K562 (cell line): Measurements from ENCODE around the gene OBSCN. TPM values are rescaled to one million over a fixed set of nuclear protein-coding genes. Genes with fewer than 3 reads are reported as not detected.

Source experiments
- ATF7 ChIP-seq: fragments of 450-650 bp; IDR thresholded peaks from 2 replicates; pipeline ENCODE4 v1.7.1; 2014; ENCODE audit warnings: mild to moderate bottlenecking, moderate library complexity
- DMBX1 ChIP-seq: fragments of 250-450 bp; sonication (Bioruptor Pico); IDR thresholded peaks from 2 replicates; pipeline ENCODE4 v1.8.0; 2022; ENCODE audit warnings: inconsistent platforms, mild to moderate bottlenecking, moderate library complexity, borderline replicate concordance
- ELF1 ChIP-seq: fragments of 200-800 bp; sonication (Bioruptor generic); IDR thresholded peaks from 2 replicates; pipeline ENCODE4 v1.6.1; 2016; ENCODE audit warnings: missing genetic modification characterization, missing compliant biosample characterization
- ELF4 ChIP-seq: fragments of 450-650 bp; formaldehyde crosslinking; IDR thresholded peaks from 2 replicates; pipeline ENCODE4 v1.4.0; 2022; ENCODE audit warnings: missing genetic modification characterization
- HINFP ChIP-seq: fragments of 450-650 bp; conservative IDR thresholded peaks from 2 replicates; pipeline ENCODE4 v1.6.1; 2016; ENCODE audit warnings: missing genetic modification characterization, low read depth, mild to moderate bottlenecking, control low read depth, missing compliant biosample characterization
- HNRNPH1 ChIP-seq: fragments of 200-400 bp; formaldehyde crosslinking; optimal IDR thresholded peaks from 2 replicates; pipeline ENCODE3; 2017; ENCODE audit warnings: low read depth, mild to moderate bottlenecking, low read length, moderate library complexity
- KLF1 ChIP-seq: fragments of 450-650 bp; IDR thresholded peaks from 2 replicates; pipeline ENCODE4 v1.6.1; 2016; ENCODE audit warnings: missing genetic modification characterization, missing compliant biosample characterization
- MAX ChIP-seq: sonication (generic); formaldehyde crosslinking; IDR thresholded peaks from 2 replicates; pipeline ENCODE4 v1.9.0; 2022; ENCODE audit warnings: mild to moderate bottlenecking, missing genetic modification reagents
- NFIX ChIP-seq: fragments of 250-450 bp; sonication (Bioruptor Pico); IDR thresholded peaks from 2 replicates; pipeline ENCODE4 v1.4.0; 2020; ENCODE audit warnings: low read depth, mild to moderate bottlenecking, moderate library complexity
- POLR2A ChIP-seq: fragments of 450-650 bp; conservative IDR thresholded peaks from 2 replicates; pipeline ENCODE4 v1.6.1; 2016
- RB1 ChIP-seq: fragments of 450-650 bp; IDR thresholded peaks from 2 replicates; pipeline ENCODE4 v1.6.1; 2017; ENCODE audit warnings: low read depth, mild to moderate bottlenecking
- SMARCC2 ChIP-seq: fragments of 450-650 bp; IDR thresholded peaks from 2 replicates; pipeline ENCODE4 v1.6.1; 2017; ENCODE audit warnings: antibody characterized with exemption, moderate library complexity, mild to moderate bottlenecking, low read depth
- TAF15 ChIP-seq: fragments of 200-400 bp; formaldehyde crosslinking; IDR thresholded peaks from 2 replicates; pipeline ENCODE4 v1.6.1; 2017; ENCODE audit warnings: mild to moderate bottlenecking, low read depth, low read length, moderate library complexity
- TSHZ1 ChIP-seq: fragments of 250-450 bp; sonication (Bioruptor Pico); IDR thresholded peaks from 2 replicates; pipeline ENCODE4 v1.4.0; 2020; ENCODE audit warnings: mild to moderate bottlenecking, moderate library complexity
- ZNF253 ChIP-seq: fragments of 250-450 bp; sonication (Bioruptor Pico); conservative IDR thresholded peaks from 2 replicates; pipeline ENCODE4 v1.6.1; 2021; ENCODE audit warnings: mild to moderate bottlenecking
- ZNF431 ChIP-seq: sonication (generic); formaldehyde crosslinking; IDR thresholded peaks from 2 replicates; pipeline ENCODE4 v1.8.0; 2022; ENCODE audit warnings: mild to moderate bottlenecking, missing genetic modification reagents
- ZNF551 ChIP-seq: fragments of 250-450 bp; sonication (Bioruptor Pico); IDR thresholded peaks from 2 replicates; pipeline ENCODE4 v1.5.0; 2021; ENCODE audit warnings: mild to moderate bottlenecking, moderate library complexity
- ZNF583 ChIP-seq: fragments of 250-450 bp; sonication (Bioruptor Pico); IDR thresholded peaks from 2 replicates; pipeline ENCODE4 v1.4.0; 2020
- ZNF592 ChIP-seq: fragments of 450-650 bp; IDR thresholded peaks from 2 replicates; pipeline ENCODE4 v1.6.1; 2017; ENCODE audit warnings: antibody characterized with exemption, mild to moderate bottlenecking
- polyA plus RNA-seq, 8 experiments: library from polyadenylated mRNA; depleted of rRNA in 4 of 8; stranded (reverse) in 5 of 8; unstranded in 3 of 8; fragments of >200 nt; fragmentation: Nextera tagmentation in 2 of 8; fragmentation: Illumina TruSeq in 1 of 8; extraction: Ambion mirVana in 2 of 8; extraction: Trizol in 1 of 8; gene quantifications; 2 replicates each; pipeline versions ENCODE4 v1.2.1 to v1.2.3, GENCODE V29; 2011 to 2014; ENCODE audit warnings: inconsistent platforms in 1 of 8, missing spikeins in 1 of 8
- total RNA-seq, 7 experiments: library from RNA; depleted of rRNA in 6 of 7; stranded (reverse); fragments of >200 nt in 6 of 7; fragmentation: Illumina TruSeq in 2 of 7; extraction: Trizol in 2 of 7; gene quantifications; 2 replicates each; pipeline versions ENCODE4 v1.2.1 to v1.2.3, GENCODE V29; 2011 to 2021; ENCODE audit warnings: low replicate concordance in 1 of 7

Gene OBSCN
- total and polyA plus RNA-seq, 9 of the 15 experiments (the other 6 are each of a cell fraction or from before 2014, with no cell fraction given), result 0.18 to 19.7 (median 3.6) TPM

- peak; percentile 98 for TF ChIP-seq ZNF592
- no peak for TF ChIP-seq ZNF253 (CRISPR knock-in tag)
- TF ChIP-seq KLF1 (tag), result 0 out of 2 replicates have a peak, but pooled peaks have one; percentile 12
- TF ChIP-seq ELF4, result peak; percentile 52; the same call in 1 of the 2 replicates
- peak; percentile 93 for TF ChIP-seq DMBX1 (CRISPR knock-in tag)
- no peak for TF ChIP-seq TSHZ1 (CRISPR knock-in tag)
- TF ChIP-seq HINFP (tag), result 0 out of 2 replicates have a peak, but pooled peaks have one; percentile 5
- TF ChIP-seq NFIX (CRISPR knock-in tag), result no peak
- no peak for TF ChIP-seq HNRNPH1
- TF ChIP-seq TAF15, result no peak
- peak; percentile 96 for TF ChIP-seq ATF7
- peak; percentile 84; the same call in 1 of the 2 replicates for TF ChIP-seq MAX (CRISPR knock-in tag)
- no peak for TF ChIP-seq ZNF551 (CRISPR knock-in tag)
- no peak for TF ChIP-seq ELF1 (tag)
- peak; percentile 90; the same call in 1 of the 2 replicates for TF ChIP-seq ZNF583
- peak; percentile 87 for TF ChIP-seq SMARCC2
- TF ChIP-seq POLR2A, result peak; percentile 56; the same call in 1 of the 2 replicates
- no peak; the same call in 1 of the 2 replicates for TF ChIP-seq RB1
- no peak for TF ChIP-seq ZNF431 (CRISPR knock-in tag)
Observed at GRCh38 chr1:228368801-228369607, 161.2 kb downstream of the OBSCN start (continued).
